HG03159 (cell line): ENCODE data around the gene EIF3L.
A peak's percentile ranks its signal among the peaks of the same experiment; 100 is the strongest.

ENCODE experiments used
- ATAC-seq: cut with Tn5 transposase; IDR thresholded peaks from one replicate; pipeline ENCODE4 v1.9.1; 2021; ENCODE audit warnings: mild to moderate bottlenecking, moderate library complexity; ENCODE audit not compliant: unreplicated experiment

EIF3L gene

DNA sequence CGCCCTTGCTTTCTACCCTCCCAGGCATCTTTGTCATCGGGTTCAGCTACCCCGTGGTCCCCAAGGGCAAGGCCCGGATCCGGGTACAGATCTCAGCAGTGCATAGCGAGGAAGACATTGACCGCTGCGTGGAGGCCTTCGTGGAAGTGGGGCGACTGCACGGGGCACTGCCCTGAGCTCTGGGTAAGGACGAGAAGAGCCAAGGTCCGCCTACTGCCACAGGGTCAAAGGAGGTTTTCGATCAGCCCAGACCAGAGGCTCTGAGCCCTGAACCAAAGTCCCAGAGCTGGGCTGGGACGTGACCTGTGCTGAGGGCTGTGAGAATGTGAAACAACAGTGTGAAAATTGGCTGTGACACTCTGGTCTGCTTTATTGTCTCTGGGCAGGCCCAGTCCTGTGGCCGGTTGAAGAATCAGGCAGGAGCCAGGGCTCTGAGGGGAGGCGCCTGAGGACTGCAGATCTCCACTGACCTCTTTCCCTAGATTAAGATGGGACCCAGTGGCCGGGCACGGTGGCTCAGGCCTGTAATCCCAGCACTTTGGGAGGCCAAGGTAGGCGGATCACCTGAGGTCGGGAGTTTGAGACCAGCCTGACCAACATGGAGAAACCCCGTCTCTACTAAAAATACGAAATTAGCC lies 32.6 kb upstream of the EIF3L start:
- ATAC-seq, result no peak

DNA sequence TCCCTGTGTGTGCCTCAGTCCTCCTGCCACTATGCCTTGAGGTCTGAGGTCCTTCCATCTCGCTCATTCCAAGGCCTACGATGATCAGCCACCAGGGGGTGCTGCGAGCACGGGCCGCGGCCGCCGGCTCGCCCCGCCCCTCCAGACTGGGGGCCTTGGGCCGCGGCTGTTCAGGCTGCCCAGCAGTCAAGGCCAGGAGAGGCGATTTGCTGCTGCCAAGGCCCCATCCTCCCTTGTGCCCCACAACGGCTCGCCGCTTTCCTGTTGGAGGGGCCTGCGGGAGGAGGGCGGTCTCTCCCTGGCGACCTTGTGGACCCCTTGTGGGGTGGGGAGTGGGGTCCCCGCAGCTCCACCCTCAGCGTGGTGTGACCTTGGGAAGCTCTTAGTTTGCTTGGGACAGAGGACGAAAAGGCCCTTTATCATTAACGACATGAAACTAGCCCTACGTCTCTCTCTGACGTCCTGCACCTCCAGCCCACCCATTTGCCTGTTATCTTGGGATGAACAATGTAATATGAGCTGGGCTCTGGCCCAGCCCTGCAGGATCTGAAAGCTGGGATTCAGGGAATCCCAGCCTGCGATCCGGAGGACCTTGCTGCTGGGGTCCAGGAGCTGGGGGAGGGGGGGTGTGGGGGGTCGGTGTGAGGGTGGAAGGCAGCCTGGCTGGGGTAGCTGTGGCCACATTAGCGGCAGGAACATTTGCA lies 31.4 kb upstream of the EIF3L start:
- ATAC-seq, result no peak

DNA sequence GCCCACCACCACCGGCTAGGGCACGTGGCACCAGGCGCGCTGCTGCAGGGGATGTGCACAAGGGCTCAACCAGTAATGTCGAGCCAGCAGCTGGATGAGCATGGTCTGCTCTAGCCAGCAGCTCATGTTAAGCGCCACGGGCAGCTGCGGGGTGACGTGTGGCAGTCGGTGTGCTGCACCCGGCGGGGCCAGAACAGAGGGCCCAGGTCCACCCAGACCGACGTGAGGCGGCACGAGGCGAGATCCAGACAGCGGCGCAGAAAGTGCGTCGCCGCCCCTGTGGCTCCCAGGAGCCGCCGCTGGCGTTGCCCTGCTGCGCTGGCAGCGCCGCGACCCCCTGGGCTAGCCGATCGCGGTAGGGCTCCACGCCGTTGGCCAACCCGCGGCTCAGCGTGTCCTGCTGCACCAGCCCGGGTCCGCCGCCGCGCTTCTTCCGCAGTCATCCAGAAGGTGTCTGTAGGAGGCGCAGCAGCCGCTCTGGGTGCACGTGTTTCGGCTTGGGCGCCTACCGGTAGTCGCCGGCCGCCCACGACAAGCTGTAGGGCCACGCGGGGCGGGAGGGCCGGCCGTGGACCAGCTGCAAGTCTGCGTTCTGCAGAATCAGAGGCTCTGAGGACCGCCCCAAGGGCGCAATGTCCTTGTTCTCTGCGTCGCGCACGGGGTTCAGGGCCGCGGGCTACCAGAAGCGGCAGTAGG lies 30.7 kb upstream of the EIF3L start:
- no peak for ATAC-seq

DNA sequence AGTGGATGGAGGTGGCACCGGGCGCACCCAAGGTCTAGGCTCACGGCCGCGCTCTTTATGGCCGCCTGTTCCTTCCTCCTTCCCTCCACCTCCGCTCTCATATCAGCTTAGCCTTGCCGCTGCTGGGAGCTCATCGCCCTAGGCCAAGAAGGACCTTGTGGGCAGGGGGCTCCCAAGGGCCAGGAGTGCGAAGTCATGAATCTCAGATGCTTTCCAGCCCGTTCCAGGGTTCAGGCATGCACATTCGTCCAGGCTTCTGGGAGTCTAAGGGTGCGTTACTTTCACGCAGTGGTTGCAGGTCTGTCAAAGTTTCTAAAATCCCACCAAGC lies 30.1 kb upstream of the EIF3L start:
- ATAC-seq, result no peak

DNA sequence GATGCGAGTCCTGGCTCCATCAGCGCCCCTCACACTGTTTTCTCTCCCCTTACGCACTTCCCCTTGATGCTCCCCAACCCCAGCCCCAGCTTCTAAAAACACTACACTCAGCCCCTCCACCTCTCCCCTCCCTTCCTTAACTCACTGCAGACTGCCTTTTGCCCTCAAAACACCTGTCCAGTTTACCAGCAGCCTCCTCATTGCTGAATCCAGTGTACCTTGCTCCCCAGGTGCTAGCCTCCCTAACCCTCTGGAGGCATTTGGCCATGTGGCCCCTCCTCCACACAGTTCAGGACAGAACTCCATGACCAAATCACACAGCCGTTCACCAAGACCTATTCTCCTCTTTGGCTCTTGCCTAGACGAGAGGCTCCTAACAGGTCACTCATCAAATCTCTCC lies 28.9 kb upstream of the EIF3L start:
- no peak for ATAC-seq

DNA sequence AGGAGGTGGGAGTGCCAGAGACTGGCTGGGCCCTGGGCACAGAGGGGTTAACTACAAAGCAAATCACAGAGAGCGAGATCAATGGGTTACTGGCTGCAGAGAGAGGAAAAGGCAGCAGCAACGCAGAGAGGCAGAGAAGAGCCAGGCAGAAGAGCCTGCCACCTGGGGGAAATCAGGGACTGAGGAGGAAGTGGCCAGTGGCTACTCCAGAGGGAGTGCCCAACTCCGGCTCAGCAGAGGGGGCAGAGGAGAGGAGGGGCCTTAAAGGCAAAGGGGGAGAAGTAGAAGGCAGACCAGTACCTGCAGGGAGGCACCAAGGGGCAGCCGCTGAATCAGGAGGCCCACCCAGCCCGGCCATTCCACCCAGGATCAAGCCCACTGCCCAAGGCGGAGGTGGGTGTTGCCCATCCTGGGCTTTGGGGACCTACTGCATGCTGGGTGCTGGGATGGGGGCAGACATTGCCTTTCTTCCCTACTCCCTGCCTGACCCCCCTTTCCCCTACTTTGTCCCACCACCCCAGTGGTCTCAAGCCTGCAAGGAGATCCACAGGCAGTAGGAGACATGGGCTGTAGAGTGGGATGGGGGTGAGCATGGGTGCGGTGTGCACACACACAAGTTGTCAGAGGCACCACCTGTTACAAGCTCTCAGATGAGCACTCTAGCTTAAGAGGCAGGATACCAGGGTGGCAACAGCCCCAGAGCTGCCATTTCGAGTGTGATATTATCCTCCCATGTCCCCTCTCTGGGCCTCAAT lies 27.0 kb upstream of the EIF3L start:
- no peak for ATAC-seq

DNA sequence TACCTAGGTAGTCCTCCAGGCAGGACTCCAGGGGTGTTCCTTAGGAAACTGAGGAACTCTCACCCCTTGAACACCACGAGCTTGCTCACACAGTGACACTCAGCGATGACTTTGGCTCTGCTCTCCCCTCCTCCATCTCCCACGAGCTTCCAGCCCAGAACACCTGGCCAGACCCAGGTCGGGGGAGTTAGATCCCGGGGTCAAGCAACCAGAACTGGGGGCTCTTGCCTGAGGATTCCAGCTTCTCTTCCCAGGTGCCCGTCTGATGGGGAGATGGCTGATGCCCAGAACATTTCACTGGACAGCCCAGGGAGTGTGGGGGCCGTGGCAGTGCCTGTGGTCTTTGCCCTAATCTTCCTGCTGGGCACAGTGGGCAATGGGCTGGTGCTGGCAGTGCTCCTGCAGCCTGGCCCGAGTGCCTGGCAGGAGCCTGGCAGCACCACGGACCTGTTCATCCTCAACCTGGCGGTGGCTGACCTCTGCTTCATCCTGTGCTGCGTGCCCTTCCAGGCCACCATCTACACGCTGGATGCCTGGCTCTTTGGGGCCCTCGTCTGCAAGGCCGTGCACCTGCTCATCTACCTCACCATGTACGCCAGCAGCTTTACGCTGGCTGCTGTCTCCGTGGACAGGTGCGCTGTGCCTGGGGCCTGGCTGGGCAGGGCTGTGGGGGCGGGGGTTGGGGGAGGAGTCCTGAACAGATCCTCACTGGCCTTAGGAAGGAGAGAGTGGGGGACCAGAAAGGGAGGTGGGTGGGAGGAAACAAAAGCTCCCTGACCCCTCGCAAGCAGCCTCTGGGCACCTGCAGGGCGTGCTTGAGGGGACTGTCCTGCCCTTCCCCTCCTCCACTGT lies 25.9 kb upstream of the EIF3L start, which contains the start of gene GALR3:
Gene GALR3, plus strand, starts transcription at position 249 of the 852 bp plus-strand sequence. Its CDS starts 25 bp downstream, at position 274.
- no peak for ATAC-seq

DNA sequence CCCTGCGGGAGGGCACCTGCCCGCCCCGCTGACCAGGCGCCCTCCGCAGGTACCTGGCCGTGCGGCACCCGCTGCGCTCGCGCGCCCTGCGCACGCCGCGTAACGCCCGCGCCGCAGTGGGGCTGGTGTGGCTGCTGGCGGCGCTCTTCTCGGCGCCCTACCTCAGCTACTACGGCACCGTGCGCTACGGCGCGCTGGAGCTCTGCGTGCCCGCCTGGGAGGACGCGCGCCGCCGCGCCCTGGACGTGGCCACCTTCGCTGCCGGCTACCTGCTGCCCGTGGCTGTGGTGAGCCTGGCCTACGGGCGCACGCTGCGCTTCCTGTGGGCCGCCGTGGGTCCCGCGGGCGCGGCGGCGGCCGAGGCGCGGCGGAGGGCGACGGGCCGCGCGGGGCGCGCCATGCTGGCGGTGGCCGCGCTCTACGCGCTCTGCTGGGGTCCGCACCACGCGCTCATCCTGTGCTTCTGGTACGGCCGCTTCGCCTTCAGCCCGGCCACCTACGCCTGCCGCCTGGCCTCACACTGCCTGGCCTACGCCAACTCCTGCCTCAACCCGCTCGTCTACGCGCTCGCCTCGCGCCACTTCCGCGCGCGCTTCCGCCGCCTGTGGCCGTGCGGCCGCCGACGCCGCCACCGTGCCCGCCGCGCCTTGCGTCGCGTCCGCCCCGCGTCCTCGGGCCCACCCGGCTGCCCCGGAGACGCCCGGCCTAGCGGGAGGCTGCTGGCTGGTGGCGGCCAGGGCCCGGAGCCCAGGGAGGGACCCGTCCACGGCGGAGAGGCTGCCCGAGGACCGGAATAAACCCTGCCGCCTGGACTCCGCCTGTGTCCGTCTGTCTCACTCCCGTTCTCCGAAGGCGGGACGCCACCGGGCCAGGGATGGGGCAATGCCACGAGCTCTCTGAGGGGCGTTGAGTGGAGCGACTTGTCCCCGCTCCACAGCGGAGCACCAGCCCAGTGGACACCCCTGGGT lies 24.3 kb upstream of the EIF3L start:
- no peak for ATAC-seq

DNA sequence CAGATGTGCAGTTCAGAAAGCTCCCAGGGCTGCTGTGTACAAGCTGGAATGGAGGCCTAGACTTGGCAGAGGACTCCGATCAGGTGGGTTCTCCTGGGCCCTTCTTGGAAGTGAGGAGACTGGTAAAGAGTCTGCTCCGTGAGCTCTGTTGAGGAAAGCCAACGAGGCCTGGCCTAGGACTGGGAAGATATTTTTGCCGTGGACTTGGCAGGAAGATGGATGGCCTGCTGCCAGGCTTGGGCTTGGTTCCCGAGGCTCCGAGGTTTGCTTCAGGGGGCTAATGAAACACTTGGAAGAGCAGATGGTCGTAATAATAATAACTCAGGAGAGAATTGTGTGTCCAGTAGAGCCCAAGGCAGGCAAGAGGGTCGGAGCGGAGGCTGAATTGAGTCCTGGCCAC lies 22.2 kb upstream of the EIF3L start:
- ATAC-seq, result no peak

DNA sequence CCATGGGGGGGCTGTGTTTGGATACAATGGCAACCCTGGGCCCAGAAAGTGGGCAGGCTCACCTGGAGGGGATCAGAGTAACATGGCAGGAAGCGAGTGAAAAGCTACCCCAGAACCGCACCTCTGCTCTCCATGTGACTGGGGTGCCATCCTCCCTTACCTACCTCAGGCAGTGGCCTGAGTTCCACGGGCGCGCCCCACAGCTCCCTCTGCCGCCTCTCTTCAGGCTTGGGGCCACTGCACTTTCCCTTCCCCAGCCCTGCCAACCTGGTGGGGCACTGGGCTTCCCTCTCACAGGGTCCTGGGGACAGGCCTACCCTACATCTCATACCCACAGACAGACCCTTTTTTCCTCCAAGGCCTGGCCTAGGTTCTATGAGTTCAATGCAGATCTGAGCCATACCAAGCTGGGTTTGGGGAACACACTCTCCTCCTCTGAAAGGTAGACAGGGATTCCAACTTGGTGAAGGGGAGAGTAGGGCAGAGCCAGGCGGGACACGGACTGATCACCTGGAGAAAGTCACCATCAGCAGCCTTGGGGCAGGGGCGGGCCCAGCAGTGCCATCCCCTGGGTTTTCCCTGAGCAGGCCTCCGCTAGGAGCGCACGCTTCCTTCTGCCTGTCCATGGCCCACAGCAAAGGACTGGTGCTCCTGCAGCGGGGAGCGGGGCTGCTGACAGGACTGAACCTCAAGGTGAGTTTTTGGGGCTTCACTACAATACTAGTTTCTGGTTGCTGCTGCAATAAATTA lies 19.0 kb upstream of the EIF3L start:
- ATAC-seq, result no peak

DNA sequence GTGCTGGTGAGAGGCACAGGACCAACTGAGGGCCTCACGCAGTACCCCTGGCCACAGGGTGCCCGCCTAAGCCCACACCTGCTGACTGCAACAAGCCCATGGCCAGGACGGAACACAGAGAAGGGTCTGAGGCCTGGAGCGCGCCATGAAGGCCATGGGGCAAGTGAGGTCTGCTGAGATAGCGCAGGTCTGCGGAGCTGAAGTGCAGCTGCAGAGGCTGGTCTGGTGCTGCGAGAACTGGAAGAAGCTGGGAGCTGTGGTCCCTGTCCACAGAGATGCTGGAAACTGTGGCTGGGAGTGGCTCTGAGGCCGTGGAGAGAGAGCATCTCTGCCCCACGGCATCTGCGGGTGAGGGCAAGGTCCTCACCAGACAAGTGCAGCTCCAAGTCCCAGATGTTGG lies 17.7 kb upstream of the EIF3L start:
- ATAC-seq, result no peak

DNA sequence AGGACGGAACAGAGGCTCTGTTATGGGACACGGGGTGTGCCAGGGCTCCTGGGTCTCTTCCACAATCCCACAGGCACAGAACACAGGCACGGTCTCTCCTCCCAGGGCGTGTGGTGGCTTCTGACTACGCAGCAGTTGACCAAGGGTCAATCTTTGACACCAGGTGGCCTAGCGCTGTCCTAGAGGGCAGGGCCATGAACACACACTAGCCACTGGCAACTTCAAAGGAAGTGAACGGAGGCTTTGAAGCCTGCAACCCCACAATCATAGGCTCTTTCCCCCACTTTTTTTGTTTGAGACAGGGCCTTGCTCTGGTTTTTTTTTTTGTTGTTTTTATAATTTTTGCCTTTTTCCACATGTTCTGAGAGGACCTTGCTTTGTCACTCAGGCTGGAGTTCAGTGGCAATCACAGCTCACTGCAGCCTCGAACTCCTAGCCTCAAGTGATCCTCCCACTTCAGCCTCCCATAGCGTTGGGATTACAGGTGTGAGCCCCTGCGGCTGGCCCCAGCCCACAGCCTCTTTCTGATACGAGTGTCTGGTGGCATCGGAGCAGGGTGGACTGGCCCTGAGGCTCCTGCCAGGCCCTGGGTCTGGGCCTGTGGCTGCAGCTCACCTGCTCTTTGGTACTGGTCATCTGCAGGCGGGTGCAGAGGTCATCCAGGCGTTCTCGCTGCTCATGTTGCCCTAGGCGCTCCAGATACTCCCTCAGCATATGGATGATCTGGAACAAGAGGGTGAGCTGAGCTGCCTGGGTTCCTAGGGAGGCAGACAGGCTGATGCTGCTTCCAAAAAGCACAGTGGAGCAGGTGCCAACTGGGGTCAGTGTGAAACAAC lies 17.0 kb upstream of the EIF3L start:
- no peak for ATAC-seq

DNA sequence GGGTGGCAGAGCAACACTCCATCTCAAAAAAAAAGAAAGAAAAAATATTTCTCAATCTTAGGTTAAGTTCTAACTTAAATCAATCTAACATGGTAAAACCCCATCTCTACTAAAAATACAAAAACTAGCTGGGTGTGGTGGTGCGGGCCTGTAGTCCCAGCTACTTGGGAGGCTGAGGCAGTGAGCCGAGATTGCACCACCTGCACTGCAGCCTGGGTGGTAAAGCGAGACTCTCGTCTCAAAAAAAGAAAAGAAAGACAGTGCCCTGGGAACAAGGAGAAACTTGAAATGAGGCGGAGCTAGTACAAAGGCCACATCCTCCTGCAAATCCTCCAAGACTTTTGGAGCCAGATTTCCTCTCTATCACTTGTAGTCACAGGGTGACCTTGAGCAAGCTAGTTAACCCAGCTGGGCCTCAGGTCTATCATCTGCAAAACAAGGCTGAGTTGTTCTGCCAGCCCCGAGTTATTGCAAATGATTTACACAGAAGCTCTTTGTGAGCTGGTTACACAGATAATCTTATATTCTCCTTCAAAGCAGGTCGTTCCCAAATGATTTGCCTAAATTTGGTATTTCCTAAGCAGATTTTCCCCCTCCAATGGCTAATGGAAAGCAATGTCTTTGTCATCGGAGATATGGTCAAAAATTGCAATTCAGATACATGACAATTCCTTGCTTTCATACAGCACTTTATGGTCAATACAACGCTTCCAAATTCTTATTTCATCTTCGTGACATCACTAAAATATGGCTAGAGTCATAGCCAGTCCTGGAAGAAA lies 7.0 kb upstream of the EIF3L start:
- ATAC-seq, result no peak

DNA sequence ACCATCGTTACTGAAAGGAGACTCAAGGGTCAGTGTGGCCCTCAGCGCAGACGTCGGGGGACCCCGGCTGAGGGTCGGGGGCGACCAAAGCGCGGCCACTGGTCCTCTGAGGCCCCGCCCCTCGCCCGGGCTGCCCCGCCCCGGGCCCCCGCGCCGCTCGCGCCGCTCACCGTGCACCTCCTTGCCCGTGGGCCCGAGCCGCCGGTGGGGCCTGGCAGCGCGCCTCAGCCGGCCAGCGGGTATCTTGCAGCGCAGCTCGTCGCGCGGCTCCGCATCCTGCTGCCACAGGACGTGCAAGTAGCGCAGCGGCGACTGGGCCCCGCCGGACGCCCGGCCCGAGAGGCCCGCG lies 5.5 kb upstream of the EIF3L start:
- ATAC-seq, result peak; percentile 39

DNA sequence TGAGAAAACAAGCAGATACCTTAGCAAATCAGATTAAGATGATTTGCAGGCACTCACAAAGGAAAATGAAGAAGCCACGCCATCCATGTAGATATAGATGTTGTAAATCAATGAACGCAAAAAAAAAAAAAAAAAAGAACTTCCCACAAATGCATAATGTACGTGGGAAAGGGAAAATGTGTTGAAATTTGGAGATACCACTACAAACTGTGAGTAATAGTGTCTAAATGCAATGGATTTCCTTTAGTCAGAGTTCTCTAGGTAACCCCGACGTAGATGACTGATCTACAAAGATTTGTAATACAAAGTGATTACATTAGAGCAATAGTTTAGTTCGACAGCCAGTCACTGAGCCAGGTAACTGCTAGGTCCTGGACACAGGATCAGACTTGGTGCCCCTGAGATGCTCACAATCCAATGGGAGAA lies 4.3 kb upstream of the EIF3L start:
- no peak for ATAC-seq

DNA sequence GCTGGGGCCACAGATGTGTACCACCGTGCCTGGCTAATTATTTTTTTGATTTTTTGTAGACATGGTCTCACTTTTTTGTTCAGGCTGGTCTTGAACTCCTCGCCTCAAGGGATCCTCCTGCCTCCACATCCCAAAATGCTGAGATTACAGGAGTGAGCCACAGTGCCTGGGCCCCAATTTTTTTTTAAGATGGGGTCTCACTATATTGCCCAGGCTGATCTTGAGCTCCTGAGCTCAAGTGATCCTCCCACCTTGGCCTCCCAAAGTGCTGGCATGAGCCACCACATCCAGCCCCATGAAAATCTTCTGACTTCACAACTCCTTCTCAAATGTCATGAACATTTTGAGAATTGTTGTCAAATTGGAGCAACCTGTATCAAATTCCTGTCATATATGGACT lies 2.8 kb upstream of the EIF3L start:
- no peak for ATAC-seq

DNA sequence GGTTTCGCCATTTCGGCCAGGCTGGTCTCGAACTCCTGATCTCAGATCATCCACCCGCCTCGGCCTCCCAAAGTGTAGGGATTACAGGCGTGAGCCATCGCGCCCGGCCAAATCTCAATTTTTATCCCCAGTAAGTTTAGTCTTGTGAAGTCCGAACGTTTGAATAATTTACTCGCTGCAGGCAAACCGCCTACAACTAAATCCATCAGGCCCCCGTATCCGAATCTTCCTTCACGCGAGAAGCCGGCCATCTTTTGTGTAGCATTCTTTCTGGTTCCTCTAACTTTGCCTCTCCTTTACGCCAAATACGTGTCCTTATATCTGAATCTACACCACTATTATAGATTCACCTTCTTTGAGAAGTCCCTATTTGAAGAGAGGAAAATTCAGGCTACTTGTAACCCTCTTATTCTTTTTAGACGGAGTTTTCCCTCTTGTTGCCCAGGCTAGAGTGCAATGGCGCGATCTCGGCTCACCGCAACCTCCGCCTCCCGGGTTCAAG lies 581 bp upstream of the EIF3L start:
- no peak for ATAC-seq
